Measurements from ENCODE around the gene GPC2.

DNA sequence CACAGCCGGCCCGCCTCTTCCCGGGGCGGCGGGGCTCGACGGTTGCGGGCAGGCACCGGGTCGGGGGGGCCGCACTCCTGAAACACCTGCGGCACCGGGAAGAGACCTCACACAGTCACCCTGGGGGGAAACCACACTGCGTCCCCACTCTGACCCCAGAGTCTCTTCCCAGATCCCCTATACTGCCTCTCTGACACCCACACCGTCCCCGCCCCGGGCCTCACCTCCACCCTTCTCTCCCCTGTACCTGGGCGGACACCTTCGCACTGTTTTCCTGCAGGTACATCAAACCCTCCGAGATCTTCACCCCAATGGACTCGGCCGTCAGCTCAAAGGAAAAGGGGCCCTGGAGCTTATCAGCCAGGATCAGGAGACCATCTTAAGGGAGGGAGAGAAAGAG is 5.3 kb downstream of the GPC2 start:
- no peak for TF ChIP-seq YY1 (IDR thresholded peaks at IDR 0.05; ENCODE audit: insufficient read depth, insufficient read length)
- TF ChIP-seq ZNF274 (IDR thresholded peaks at IDR 0.05; ENCODE audit: low read depth, low read length): no peak
- no peak for TF ChIP-seq SUZ12 (IDR thresholded peaks at IDR 0.05; ENCODE audit: extremely low read depth, insufficient read depth, insufficient read length)

Data from NT2/D1 (cell line).